ENCODE data around the gene FAM135A.

FAM135A gene

DNA sequence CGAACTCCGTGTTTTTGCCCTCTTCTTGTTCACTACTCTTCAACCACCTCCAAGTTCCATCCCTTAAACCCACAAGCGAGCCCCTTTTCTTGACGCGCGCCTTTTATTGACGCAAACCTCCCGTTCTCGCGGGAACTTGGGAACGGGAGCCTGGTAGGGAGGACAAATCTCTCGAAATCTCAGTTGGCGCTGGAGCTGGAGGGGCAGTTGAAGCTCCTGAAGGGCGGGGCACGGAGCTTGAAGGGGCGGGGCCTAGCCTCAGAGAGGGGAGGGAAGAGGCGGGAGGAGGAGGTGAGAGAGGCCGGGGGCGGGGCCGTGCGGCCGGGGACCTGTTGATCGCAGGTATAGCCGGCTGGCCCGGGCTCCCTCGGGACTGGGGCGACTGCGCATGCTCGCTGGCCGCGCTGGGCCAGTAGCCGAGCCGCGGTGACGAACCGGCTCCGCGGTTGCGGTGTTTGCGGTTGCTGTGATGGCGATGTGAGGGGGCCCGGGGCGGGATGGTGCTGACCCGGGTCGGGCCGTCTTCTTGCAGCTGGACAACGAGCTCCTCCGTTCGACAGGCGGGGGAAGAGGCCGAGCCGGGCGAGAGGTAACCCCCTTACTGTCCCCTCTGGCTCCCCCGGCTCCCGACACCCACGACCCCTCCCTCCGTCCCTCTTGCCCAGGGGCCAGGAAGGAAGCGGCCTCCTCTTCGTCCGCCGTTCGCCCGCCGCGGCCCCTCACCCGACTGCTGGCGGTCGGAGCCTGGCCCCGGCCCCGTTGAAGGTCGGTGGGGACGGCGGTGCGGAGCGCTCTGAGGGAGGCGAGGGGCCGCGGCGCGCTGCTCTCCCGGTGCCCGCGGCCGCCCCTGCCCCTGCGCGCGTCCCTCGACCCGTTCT, at the start of gene FAM135A (continued):
- TF ChIP-seq, protein P1, sequence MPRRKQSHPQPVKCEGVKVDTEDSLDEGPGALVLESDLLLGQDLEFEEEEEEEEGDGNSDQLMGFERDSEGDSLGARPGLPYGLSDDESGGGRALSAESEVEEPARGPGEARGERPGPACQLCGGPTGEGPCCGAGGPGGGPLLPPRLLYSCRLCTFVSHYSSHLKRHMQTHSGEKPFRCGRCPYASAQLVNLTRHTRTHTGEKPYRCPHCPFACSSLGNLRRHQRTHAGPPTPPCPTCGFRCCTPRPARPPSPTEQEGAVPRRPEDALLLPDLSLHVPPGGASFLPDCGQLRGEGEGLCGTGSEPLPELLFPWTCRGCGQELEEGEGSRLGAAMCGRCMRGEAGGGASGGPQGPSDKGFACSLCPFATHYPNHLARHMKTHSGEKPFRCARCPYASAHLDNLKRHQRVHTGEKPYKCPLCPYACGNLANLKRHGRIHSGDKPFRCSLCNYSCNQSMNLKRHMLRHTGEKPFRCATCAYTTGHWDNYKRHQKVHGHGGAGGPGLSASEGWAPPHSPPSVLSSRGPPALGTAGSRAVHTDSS (tag by site-specific recombination; IDR thresholded peaks at IDR 0.05), result 0 out of 2 replicates have a peak, but pooled peaks have one; percentile 35
- TF ChIP-seq IKZF3 (tag by site-specific recombination; IDR thresholded peaks at IDR 0.05) (peak; percentile 53; the same call in 1 of the 2 replicates), KLF10 (tag by site-specific recombination; IDR thresholded peaks at IDR 0.05) (peak; percentile 95), GFI1B (tag by site-specific recombination; IDR thresholded peaks at IDR 0.05) (peak; percentile 94)

DNA sequence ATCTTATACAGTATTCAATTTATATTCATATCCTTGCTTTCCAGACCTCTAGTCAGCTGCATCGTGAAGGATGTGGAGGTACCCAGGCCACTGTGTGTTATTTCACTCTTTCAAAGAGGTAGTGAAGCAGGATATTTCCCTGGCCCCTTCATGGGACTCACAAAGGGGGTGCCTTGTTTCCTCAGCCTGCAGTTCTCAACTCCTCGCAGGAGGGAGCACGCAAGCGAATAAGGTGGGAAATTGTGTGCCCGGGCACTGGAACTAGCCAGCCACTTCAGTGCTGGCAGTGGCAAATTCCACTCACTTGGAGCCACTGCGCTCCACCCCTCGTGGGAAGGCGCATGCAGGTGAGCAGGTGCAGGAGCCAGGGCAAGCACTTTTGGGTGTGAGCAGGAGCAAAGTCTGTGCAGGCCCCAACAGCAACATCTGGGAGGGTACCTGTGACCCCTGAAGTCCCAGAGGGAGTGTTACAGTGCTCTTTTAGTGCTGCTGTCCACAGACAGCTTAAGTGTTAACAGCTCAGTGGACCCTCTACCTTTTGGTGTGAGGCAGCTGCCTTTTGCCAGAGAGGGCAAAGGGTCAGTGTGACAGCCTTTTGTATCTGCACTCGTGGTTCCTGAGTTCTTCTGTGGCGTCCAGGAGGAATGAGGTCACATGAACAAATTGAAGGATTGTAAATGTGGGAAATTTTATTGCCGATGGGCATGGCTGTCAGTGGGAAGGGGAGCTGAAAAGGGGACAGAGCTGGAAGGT, 49.4 kb upstream of the FAM135A start:
- H3K36me3 ChIP-seq (ENCODE audit: control insufficient read depth in 2 of 2, insufficient read depth in 1 of 2, low read length in 2 of 2), result no peaks in the 10 kb centered on the region
- CTCF ChIA-PET, result interaction anchor here (0.9 to 11.0 kb wide), 5 partner anchors 8 to 142 kb away, joined by 3 to 368 read pairs (median 6); no protein-coding TSS in a partner anchor
- H3K27ac ChIP-seq (ENCODE audit: extremely low read depth, low read depth, low read length), result no peak overlapping the region
- POLR2A ChIA-PET, result interaction anchor here (1.0 kb wide), 1 partner anchor 49 kb away, joined by 4 read pairs; the partner anchor contains the start of gene FAM135A
- no peaks in the 10 kb centered on the region for H3K4me1 ChIP-seq (ENCODE audit: control insufficient read depth, insufficient read depth, low read length)
- H3K4me3 ChIP-seq (ENCODE audit: low read depth, low read length), result no peak overlapping the region
- 0 out of 2 replicates have a peak, but pooled peaks have one; percentile 11 for TF ChIP-seq FEZF1 (tag by site-specific recombination; IDR thresholded peaks at IDR 0.05)
- TF ChIP-seq, protein P2, sequence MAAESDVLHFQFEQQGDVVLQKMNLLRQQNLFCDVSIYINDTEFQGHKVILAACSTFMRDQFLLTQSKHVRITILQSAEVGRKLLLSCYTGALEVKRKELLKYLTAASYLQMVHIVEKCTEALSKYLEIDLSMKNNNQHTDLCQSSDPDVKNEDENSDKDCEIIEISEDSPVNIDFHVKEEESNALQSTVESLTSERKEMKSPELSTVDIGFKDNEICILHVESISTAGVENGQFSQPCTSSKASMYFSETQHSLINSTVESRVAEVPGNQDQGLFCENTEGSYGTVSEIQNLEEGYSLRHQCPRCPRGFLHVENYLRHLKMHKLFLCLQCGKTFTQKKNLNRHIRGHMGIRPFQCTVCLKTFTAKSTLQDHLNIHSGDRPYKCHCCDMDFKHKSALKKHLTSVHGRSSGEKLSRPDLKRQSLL (tag by site-specific recombination; IDR thresholded peaks at IDR 0.05), result no peak
- no peak for TF ChIP-seq ZNF777 (tag by site-specific recombination; IDR thresholded peaks at IDR 0.05; ENCODE audit: borderline replicate concordance)
- TF ChIP-seq, protein P3, sequence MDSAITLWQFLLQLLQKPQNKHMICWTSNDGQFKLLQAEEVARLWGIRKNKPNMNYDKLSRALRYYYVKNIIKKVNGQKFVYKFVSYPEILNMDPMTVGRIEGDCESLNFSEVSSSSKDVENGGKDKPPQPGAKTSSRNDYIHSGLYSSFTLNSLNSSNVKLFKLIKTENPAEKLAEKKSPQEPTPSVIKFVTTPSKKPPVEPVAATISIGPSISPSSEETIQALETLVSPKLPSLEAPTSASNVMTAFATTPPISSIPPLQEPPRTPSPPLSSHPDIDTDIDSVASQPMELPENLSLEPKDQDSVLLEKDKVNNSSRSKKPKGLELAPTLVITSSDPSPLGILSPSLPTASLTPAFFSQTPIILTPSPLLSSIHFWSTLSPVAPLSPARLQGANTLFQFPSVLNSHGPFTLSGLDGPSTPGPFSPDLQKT (IDR thresholded peaks at IDR 0.05; ENCODE audit: borderline replicate concordance, low read depth, low read length), result no peak
- no peak for TF ChIP-seq ZBTB1 (tag by site-specific recombination; IDR thresholded peaks at IDR 0.05)
- no peak for TF ChIP-seq ZFP37 (tag by site-specific recombination; IDR thresholded peaks at IDR 0.05)
- TF ChIP-seq ZNF404 (tag by site-specific recombination; IDR thresholded peaks at IDR 0.05), result no peak
- no peaks in the 10 kb centered on the region for H3K9me3 ChIP-seq (ENCODE audit: control insufficient read depth, insufficient read depth, low read depth, low read length)

DNA sequence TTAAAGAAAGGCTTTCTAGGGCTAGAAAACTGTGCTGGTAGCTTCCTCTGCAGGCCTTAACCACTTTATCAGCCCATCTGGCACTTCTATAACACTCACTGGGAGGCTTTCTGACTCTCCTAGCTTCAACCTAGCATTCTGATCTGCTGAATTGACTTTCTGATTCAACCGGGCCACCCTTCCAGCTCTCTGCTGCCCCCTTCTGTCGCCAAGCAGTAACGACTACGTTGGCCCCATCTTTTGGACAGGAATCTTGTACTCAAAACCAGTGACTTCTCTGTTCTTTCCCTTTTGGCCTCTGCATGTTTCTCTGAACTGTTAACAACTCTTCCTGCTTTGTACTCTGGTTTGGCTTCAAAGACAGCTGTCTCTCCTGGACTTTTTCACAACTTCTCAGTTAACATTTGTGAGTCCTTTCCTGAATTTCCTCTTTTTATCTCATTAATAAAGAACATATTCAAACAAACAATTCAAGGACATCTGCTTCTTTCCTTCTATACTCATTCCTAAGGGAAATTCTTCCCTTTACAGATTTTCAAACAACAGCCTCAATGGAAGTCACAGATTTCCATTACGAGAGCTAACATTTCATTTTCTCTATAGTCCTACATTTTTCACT, 43.9 kb upstream of the FAM135A start:
- no peaks in the 10 kb centered on the region for H3K9me3 ChIP-seq (ENCODE audit: control insufficient read depth, insufficient read depth, low read depth, low read length)
- H3K4me3 ChIP-seq (ENCODE audit: low read depth, low read length), result no peak overlapping the region
- H3K4me1 ChIP-seq (ENCODE audit: control insufficient read depth, insufficient read depth, low read length), result no peaks in the 10 kb centered on the region
- H3K36me3 ChIP-seq (ENCODE audit: control insufficient read depth in 2 of 2, insufficient read depth in 1 of 2, low read length in 2 of 2), result no peaks in the 10 kb centered on the region
- ChIA-PET POLR2A (interaction anchor here (0.6 to 2.2 kb wide), 3 partner anchors 44 to 197 kb away, joined by 3 to 15 read pairs (median 4); partner anchors contain the start of genes FAM135A and SDHAF4), CTCF (interaction anchor here (0.5 to 11.0 kb wide), 73 partner anchors 9 to 1647 kb away, joined by 3 to 368 read pairs (median 4); partner anchors contain the start of genes COL9A1 and FAM135A)
- no peak overlapping the region for H3K27ac ChIP-seq (ENCODE audit: extremely low read depth, low read depth, low read length)
- TF ChIP-seq ZNF707 (tag by site-specific recombination; IDR thresholded peaks at IDR 0.05) (no peak), SP7 (tag by site-specific recombination; IDR thresholded peaks at IDR 0.05) (peak; percentile 27; the same call in 1 of the 2 replicates), ZNF335 (tag by site-specific recombination; conservative IDR thresholded peaks at IDR 0.05) (0 out of 2 replicates have a peak, but pooled peaks have one; percentile 17), TRIM28 (IDR thresholded peaks at IDR 0.05; ENCODE audit: borderline replicate concordance, low read length) (peak; percentile 41; the same call in 1 of the 2 replicates), ZNF366 (tag by site-specific recombination; conservative IDR thresholded peaks at IDR 0.05) (0 out of 2 replicates have a peak, but pooled peaks have one; percentile 12), ZBTB17 (tag by site-specific recombination; IDR thresholded peaks at IDR 0.05) (0 out of 2 replicates have a peak, but pooled peaks have one; percentile 34), ZNF629 (tag by site-specific recombination; IDR thresholded peaks at IDR 0.05) (no peak), PRDM1 (tag by site-specific recombination; IDR thresholded peaks at IDR 0.05) (peak; percentile 47; the same call in 1 of the 2 replicates), ZFP37 (tag by site-specific recombination; IDR thresholded peaks at IDR 0.05) (peak; percentile 42; the same call in 1 of the 2 replicates), ZNF223 (tag by site-specific recombination; IDR thresholded peaks at IDR 0.05) (no peak), ZNF623 (tag by site-specific recombination; IDR thresholded peaks at IDR 0.05) (no peak)
- TF ChIP-seq, protein P4, sequence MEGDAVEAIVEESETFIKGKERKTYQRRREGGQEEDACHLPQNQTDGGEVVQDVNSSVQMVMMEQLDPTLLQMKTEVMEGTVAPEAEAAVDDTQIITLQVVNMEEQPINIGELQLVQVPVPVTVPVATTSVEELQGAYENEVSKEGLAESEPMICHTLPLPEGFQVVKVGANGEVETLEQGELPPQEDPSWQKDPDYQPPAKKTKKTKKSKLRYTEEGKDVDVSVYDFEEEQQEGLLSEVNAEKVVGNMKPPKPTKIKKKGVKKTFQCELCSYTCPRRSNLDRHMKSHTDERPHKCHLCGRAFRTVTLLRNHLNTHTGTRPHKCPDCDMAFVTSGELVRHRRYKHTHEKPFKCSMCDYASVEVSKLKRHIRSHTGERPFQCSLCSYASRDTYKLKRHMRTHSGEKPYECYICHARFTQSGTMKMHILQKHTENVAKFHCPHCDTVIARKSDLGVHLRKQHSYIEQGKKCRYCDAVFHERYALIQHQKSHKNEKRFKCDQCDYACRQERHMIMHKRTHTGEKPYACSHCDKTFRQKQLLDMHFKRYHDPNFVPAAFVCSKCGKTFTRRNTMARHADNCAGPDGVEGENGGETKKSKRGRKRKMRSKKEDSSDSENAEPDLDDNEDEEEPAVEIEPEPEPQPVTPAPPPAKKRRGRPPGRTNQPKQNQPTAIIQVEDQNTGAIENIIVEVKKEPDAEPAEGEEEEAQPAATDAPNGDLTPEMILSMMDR (tag by site-specific recombination; IDR thresholded peaks at IDR 0.05), result peak; percentile 78
- TF ChIP-seq, protein P5, sequence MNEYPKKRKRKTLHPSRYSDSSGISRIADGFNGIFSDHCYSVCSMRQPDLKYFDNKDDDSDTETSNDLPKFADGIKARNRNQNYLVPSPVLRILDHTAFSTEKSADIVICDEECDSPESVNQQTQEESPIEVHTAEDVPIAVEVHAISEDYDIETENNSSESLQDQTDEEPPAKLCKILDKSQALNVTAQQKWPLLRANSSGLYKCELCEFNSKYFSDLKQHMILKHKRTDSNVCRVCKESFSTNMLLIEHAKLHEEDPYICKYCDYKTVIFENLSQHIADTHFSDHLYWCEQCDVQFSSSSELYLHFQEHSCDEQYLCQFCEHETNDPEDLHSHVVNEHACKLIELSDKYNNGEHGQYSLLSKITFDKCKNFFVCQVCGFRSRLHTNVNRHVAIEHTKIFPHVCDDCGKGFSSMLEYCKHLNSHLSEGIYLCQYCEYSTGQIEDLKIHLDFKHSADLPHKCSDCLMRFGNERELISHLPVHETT (tag by site-specific recombination; IDR thresholded peaks at IDR 0.05), result no peak

Data from HEK293 (cell line).